ENCODE data around the gene GORASP1. TPM values are rescaled to one million over a fixed set of nuclear protein-coding genes. Genes with fewer than 3 reads are reported as not detected.

Gene GORASP1
- total RNA-seq, 1 donor from 2014 or later, result 62.1 TPM

DNA sequence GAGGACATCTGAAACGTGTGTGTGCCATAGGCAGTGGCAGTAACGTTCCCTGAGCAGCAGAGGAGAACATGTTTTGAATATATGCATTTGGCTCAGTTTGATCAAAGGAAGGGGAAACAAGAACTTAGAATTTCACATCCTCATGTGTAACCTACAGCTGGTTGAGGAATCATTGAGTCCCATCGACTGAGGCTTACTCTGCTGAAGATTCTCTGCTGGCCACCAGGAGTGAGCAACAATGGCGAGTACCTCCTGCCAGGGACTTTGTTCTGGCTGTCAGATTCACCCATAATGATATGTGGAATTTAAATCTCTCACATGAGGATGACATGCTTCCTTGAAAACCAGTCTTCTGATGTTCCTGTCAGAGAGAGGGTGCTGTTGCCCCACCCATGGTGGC lies 21.3 kb downstream of the GORASP1 start:
- peaks cover 54% of the 10 kb centered on the region for H3K36me3 Mint-ChIP-seq (ENCODE audit: unreplicated experiment)
- H3K27me3 Mint-ChIP-seq (ENCODE audit: unreplicated experiment), result no peaks in the 10 kb centered on the region
- H3K27ac Mint-ChIP-seq (ENCODE audit: unreplicated experiment), result no peak overlapping the region
- no peaks in the 10 kb centered on the region for H3K4me1 Mint-ChIP-seq (ENCODE audit: unreplicated experiment)
- TF ChIP-seq, protein P1, sequence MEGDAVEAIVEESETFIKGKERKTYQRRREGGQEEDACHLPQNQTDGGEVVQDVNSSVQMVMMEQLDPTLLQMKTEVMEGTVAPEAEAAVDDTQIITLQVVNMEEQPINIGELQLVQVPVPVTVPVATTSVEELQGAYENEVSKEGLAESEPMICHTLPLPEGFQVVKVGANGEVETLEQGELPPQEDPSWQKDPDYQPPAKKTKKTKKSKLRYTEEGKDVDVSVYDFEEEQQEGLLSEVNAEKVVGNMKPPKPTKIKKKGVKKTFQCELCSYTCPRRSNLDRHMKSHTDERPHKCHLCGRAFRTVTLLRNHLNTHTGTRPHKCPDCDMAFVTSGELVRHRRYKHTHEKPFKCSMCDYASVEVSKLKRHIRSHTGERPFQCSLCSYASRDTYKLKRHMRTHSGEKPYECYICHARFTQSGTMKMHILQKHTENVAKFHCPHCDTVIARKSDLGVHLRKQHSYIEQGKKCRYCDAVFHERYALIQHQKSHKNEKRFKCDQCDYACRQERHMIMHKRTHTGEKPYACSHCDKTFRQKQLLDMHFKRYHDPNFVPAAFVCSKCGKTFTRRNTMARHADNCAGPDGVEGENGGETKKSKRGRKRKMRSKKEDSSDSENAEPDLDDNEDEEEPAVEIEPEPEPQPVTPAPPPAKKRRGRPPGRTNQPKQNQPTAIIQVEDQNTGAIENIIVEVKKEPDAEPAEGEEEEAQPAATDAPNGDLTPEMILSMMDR (IDR thresholded peaks at IDR 0.05), result no peak
- H3K4me3 Mint-ChIP-seq (ENCODE audit: unreplicated experiment), result no peak overlapping the region
- H3K9me3 Mint-ChIP-seq (ENCODE audit: unreplicated experiment), result no peaks in the 10 kb centered on the region
- no peak for DNase-seq (ENCODE audit: extremely low spot score, unreplicated experiment)

DNA sequence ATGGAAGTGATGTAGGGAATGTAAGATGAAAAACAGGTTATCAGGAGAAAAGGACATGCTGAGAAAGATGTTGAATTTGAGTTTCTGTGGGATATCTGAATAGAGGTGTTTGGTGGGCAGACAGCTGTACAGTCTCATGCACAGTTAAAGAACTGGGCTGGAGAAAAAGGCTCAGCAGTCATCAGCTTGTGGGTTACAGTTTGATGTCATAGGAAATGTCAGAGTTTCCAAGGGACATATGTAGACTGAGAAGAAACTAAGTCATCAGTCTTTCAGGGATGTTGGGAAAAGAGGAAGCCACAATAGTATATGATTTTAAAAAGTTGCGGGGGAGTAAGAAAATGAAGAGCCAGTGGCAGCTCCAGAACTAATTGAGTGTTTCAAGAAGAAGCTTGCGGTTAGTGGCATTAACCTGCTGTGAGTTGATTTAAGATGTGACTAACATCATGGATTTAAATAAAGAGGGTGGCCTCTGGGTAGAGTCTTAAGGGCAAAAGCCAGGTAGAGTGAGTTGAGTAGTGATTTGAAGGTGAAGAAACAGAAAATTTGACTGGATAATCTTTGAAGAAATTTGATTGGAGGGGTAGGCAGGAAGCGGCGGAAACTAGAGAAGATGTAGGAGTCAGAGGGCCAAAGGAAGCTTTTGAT lies 24.6 kb downstream of the GORASP1 start:
- H3K9me3 Mint-ChIP-seq (ENCODE audit: unreplicated experiment), result no peaks in the 10 kb centered on the region
- H3K36me3 Mint-ChIP-seq (ENCODE audit: unreplicated experiment), result peaks cover 41% of the 10 kb centered on the region
- no peak overlapping the region for H3K4me3 Mint-ChIP-seq (ENCODE audit: unreplicated experiment)
- TF ChIP-seq, protein P1 (IDR thresholded peaks at IDR 0.05), result no peak
- no peak for DNase-seq (ENCODE audit: extremely low spot score, unreplicated experiment)
- no peak overlapping the region for H3K27ac Mint-ChIP-seq (ENCODE audit: unreplicated experiment)
- H3K4me1 Mint-ChIP-seq (ENCODE audit: unreplicated experiment), result no peaks in the 10 kb centered on the region
- H3K27me3 Mint-ChIP-seq (ENCODE audit: unreplicated experiment), result no peaks in the 10 kb centered on the region

DNA sequence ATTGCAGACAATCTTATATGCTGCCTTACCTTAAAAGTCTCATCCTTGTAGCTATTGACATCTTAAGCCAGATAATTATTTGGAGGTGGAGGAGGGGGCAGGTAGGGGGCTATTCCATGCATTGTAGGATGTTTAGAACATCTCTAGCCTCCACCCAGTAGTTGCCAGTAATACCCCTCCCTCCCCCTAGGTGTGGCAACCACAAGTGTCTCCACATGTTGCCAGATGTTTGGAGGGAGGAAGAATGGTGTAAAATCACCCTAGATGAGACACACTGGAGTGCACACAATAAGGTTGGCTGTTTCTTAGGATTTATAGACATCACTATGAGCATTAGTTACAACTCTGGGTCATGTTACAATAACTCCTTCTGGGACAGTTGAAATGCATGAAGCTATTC lies 27.4 kb downstream of the GORASP1 start:
- no peaks in the 10 kb centered on the region for H3K9me3 Mint-ChIP-seq (ENCODE audit: unreplicated experiment)
- H3K36me3 Mint-ChIP-seq (ENCODE audit: unreplicated experiment), result peaks cover 40% of the 10 kb centered on the region
- TF ChIP-seq, protein P1 (IDR thresholded peaks at IDR 0.05), result no peak
- no peaks in the 10 kb centered on the region for H3K4me1 Mint-ChIP-seq (ENCODE audit: unreplicated experiment)
- no peak for DNase-seq (ENCODE audit: extremely low spot score, unreplicated experiment)
- H3K27ac Mint-ChIP-seq (ENCODE audit: unreplicated experiment), result no peak overlapping the region
- H3K4me3 Mint-ChIP-seq (ENCODE audit: unreplicated experiment), result no peak overlapping the region
- no peaks in the 10 kb centered on the region for H3K27me3 Mint-ChIP-seq (ENCODE audit: unreplicated experiment)

DNA sequence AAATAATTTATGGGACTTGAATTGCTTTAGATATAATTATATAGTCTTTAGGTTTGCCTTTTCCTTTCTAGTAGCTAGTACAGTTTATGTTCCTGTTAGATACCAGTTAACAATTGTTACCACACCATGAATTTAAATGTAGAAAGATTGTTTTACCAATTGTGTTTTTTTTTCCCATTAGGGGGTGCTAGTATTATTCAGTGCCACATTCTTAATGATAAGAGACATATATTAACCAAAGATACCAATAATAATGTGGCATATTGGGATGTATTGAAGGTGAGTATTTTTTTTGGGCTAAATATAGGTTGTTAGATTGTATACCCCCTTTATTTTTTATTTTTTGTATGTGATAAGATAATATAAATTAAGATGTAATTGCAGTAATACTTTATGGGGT lies 27.9 kb downstream of the GORASP1 start:
- H3K4me3 Mint-ChIP-seq (ENCODE audit: unreplicated experiment), result no peak overlapping the region
- DNase-seq (ENCODE audit: extremely low spot score, unreplicated experiment), result no peak
- TF ChIP-seq, protein P1 (IDR thresholded peaks at IDR 0.05), result no peak
- H3K36me3 Mint-ChIP-seq (ENCODE audit: unreplicated experiment), result peaks cover 45% of the 10 kb centered on the region
- H3K27me3 Mint-ChIP-seq (ENCODE audit: unreplicated experiment), result no peaks in the 10 kb centered on the region
- no peaks in the 10 kb centered on the region for H3K4me1 Mint-ChIP-seq (ENCODE audit: unreplicated experiment)
- H3K9me3 Mint-ChIP-seq (ENCODE audit: unreplicated experiment), result no peaks in the 10 kb centered on the region
- no peak overlapping the region for H3K27ac Mint-ChIP-seq (ENCODE audit: unreplicated experiment)

DNA sequence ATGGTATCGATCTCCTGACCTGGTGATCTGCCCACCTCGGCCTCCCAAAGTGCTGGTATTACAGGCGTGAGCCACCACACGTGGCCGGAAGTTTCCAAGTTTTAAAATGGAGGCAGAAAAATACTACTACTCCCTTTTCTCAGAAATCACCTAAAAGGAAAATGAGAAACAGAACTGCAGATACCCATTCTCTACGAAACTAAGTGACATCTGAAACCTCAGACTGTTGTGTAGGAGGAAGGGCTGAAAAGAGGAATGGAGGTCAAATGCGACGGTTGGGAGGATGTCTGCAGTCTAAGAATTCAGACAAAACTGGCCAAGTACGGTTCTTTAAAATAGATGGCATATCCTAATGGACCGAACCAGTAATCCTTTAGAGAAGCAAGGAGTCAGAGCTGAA lies 31.5 kb downstream of the GORASP1 start:
- Mint-ChIP-seq H3K27ac (ENCODE audit: unreplicated experiment) (no peak overlapping the region), H3K27me3 (ENCODE audit: unreplicated experiment) (no peaks in the 10 kb centered on the region), H3K9me3 (ENCODE audit: unreplicated experiment) (no peaks in the 10 kb centered on the region), H3K4me3 (ENCODE audit: unreplicated experiment) (no peak overlapping the region), H3K4me1 (ENCODE audit: unreplicated experiment) (no peaks in the 10 kb centered on the region), H3K36me3 (ENCODE audit: unreplicated experiment) (peaks cover 49% of the 10 kb centered on the region)
- TF ChIP-seq, protein P1 (IDR thresholded peaks at IDR 0.05), result no peak
- no peak for DNase-seq (ENCODE audit: extremely low spot score, unreplicated experiment)

Data from osteocyte (in vitro differentiated cells).